HG03469 (cell line): ENCODE results near the gene TAOK1.
"Not testable (repeated sequence)": the region's sequence is repeated elsewhere in the genome, so short reads cannot be mapped to it uniquely, and the experiment has no call there.

ENCODE experiments used
- ATAC-seq: cut with Tn5 transposase; IDR thresholded peaks from one replicate; pipeline ENCODE4 v1.9.1; 2021; ENCODE audit warnings: mild to moderate bottlenecking, moderate library complexity, moderate number of reproducible peaks; ENCODE audit not compliant: unreplicated experiment

Gene TAOK1

GRCh38 chr17:29533976-29534375 is 143.8 kb downstream of the TAOK1 start:
- no peak for ATAC-seq

- no peak for ATAC-seq
Observed at GRCh38 chr17:29544066-29544465, 153.9 kb downstream of the TAOK1 start.

GRCh38 chr17:29546085-29546484 is 155.9 kb downstream of the TAOK1 start:
- ATAC-seq: no peak

GRCh38 chr17:29546830-29547229 is 156.7 kb downstream of the TAOK1 start:
- ATAC-seq: no peak

- ATAC-seq: no peak
Observed at GRCh38 chr17:29549177-29549923, 159.2 kb downstream of the TAOK1 start.

GRCh38 chr17:29555840-29556239 is 165.7 kb downstream of the TAOK1 start:
- no peak for ATAC-seq

- no peak for ATAC-seq
Observed at GRCh38 chr17:29557085-29557738, 167.0 kb downstream of the TAOK1 start.

- no peak for ATAC-seq
Observed at GRCh38 chr17:29557739-29558116, 167.6 kb downstream of the TAOK1 start.

- not testable (repeated sequence) for ATAC-seq
Observed at GRCh38 chr17:29558139-29558538, 168.0 kb downstream of the TAOK1 start.

GRCh38 chr17:29559640-29560039 is 169.5 kb downstream of the TAOK1 start:
- no peak for ATAC-seq

- ATAC-seq: no peak
Observed at GRCh38 chr17:29560316-29560715, 170.2 kb downstream of the TAOK1 start.

GRCh38 chr17:29561554-29562517 is 171.7 kb downstream of the TAOK1 start:
- no peak for ATAC-seq

GRCh38 chr17:29562615-29563014 is 172.5 kb downstream of the TAOK1 start:
- ATAC-seq: no peak

GRCh38 chr17:29563816-29564215 is 173.7 kb downstream of the TAOK1 start:
- no peak for ATAC-seq

GRCh38 chr17:29565643-29566472 is 175.7 kb downstream of the TAOK1 start:
- no peak for ATAC-seq

- no peak for ATAC-seq
Observed at GRCh38 chr17:29566473-29567303, 176.5 kb downstream of the TAOK1 start, which contains the start of gene ABHD15. Gene ABHD15, minus strand, starts transcription at chr17:29567037. Its CDS starts 71 bp downstream, at chr17:29566966.

- ATAC-seq: no peak
Observed at GRCh38 chr17:29567304-29567553, 177.1 kb downstream of the TAOK1 start.

- ATAC-seq: no peak
Observed at GRCh38 chr17:29567554-29568330, 177.6 kb downstream of the TAOK1 start.
